GM10266 (cell line): ENCODE results near the gene NES.

ENCODE experiments used
- DNase-seq: peaks from one replicate; pipeline ENCODE4 v3.0.0; 2012; ENCODE audit errors: extremely low spot score
- CTCF ChIP-seq: IDR thresholded peaks from 2 replicates; pipeline ENCODE4 v1.5.1; 2012; ENCODE audit warnings: mild to moderate bottlenecking, low read depth; ENCODE audit not compliant: control insufficient read depth, insufficient read depth; ENCODE audit errors: missing control alignments

The NES gene

DNA sequence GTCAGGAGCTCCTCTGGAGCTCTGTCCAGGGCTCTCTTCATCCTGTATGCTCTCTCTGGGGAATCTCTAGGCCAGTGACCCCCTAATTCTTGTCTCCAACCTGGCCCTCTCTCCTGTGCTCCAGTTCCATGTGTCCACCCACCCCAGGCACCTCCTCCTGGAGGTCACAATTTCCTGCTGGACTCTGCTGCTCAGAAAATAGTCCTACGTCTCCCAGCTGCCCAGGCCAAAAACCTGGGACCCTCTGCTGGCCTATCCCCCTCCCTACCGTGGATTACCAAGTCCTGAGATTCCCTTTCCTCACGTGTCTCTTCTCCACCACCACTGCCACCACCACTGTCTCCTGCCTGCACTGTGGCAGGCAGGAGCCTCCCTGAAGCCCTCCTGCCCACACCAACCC is 11.7 kb downstream of the NES start:
- no peak for TF ChIP-seq CTCF

DNA sequence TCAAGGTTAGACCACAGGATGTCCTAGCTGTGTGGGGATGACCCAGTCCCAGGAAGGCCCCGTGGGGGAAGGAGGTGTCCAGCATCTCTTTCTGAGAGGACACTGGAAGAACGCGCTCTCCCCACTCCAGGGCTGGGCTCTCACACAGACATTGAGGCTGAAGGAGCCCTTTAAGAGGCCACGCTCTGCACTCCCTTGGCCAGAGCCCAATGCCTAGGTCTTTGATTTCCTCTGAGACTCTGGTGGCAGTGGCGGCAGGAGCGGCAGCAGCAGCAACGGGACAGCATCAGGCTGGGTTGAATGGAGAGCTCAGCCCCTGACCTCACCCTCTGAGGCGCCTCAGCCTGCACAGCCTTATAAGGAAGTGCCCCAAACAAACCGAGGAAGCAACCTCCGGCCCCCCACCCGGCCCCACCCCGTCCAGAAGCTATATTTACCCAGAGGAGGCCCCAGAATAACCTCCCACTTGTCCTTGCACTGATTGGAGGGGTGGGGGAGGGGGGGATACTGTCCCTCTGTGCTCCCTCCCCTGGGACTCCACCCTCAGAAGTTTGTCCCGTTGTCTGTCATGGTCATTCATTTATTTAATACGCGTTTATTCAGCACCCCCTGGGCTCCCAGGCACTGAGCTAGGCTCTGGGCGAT is 12.3 kb downstream of the NES start:
- DNase-seq: peak; percentile 78
- no peak for TF ChIP-seq CTCF

More for the DNA sequence above, 11.7 kb downstream of the NES start:
- no peak for DNase-seq

GRCh38 chr1:156664046-156664766 is 13.0 kb downstream of the NES start:
- DNase-seq: no peak
- no peak for TF ChIP-seq CTCF

GRCh38 chr1:156663178-156663577 is 14.0 kb downstream of the NES start:
- TF ChIP-seq CTCF: no peak
- DNase-seq: no peak

GRCh38 chr1:156662800-156663055 is 14.5 kb downstream of the NES start:
- no peak for TF ChIP-seq CTCF
- DNase-seq: no peak

- DNase-seq: no peak
- TF ChIP-seq CTCF: no peak
Measured at GRCh38 chr1:156662005-156662799, 15.0 kb downstream of the NES start.

DNA sequence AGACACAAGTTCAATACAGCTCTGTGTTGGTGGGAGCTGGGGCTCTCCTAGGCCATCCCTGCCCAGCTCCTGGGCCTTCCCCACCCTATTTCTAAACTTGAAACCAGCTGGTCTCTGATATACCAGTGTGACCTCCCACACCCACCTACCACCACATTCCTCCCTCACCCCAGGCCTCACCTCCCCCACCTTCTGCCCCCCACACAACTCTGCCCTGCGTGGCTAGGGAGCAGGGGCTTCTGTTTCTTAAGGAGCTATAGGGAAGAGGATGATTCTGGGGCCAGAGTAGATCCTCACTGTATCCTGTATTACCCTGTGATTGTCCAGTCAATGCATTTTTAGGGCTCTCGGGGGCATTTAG is 16.5 kb downstream of the NES start:
- TF ChIP-seq CTCF: no peak
- no peak for DNase-seq
